ENCODE results near the gene AVEN. TPM values are rescaled to one million over a fixed set of nuclear protein-coding genes. Genes with fewer than 3 reads are reported as not detected.

AVEN gene
- total RNA-seq (2014; rRNA removed; shearing (Covaris generic)) (27.0 and 34.3 TPM in 2 replicates), polyA plus RNA-seq (2016; fragmentation: Nextera tagmentation; extraction: Ambion mirVana) (18.2 and 18.8 TPM in 2 replicates)

- no peaks in the 10 kb centered on the region for H3K36me3 ChIP-seq (ENCODE audit: low read depth)
- TF ChIP-seq EZH2 (IDR thresholded peaks at IDR 0.05; ENCODE audit: insufficient read depth, poor library complexity, severe bottlenecking) (no peak), EZH2phosphoT487 (IDR thresholded peaks at IDR 0.05; ENCODE audit: insufficient read depth, low read depth) (no peak)
- DNase-seq = peak; percentile 83
- H3K9ac ChIP-seq = peak within 1 kb of the TSS; percentile 92
- no peaks in the 10 kb centered on the region for H4K20me1 ChIP-seq (ENCODE audit: insufficient read depth)
- peaks cover 5% of the 10 kb centered on the region for H3F3A ChIP-seq (ENCODE audit: insufficient read depth)
- no peaks in the 10 kb centered on the region for H3K9me3 ChIP-seq (ENCODE audit: low read depth)
- H3K4me2 ChIP-seq (ENCODE audit: unreplicated experiment) = peak within 1 kb of the TSS; percentile 93
- peak within 1 kb of the TSS; percentile 99 for H3K4me3 ChIP-seq
- peak within 1 kb of the TSS; percentile 98 for H2AFZ ChIP-seq
- in situ Hi-C loops (cut with MboI) = no loop called here
- H3K79me2 ChIP-seq (ENCODE audit: insufficient read depth) = peaks cover 38% of the 10 kb centered on the region
- WGBS, 2 experiments (ENCODE audit: low coverage in 1 of 2, low lambda C conversion rate in 2 of 2, missing lambda C conversion rate in 2 of 2) = 1 to 2% methylated on average over 33 to 72 of the region's 82 CpGs
- H3K27ac ChIP-seq = peak within 1 kb of the TSS; percentile 81
- H3K4me1 ChIP-seq (ENCODE audit: insufficient read depth) = peaks cover 19% of the 10 kb centered on the region; the same call in 1 of the 2 replicates
- no peaks in the 10 kb centered on the region for H3K27me3 ChIP-seq (replicated peaks; ENCODE audit: insufficient read depth)
- H3K9me2 ChIP-seq (ENCODE audit: insufficient read depth) = no peaks in the 10 kb centered on the region
These were observed at the start of gene AVEN for GRCh38 chr15:34038871-34039789. AVEN (minus strand) TSS chr15:34039204; CDS start chr15:34039046, 158 bp downstream.

- Histone ChIP-seq H3K27me3 (replicated peaks; ENCODE audit: insufficient read depth) (no peaks in the 10 kb centered on the region), H3K9ac (no peak overlapping the region), H3F3A (ENCODE audit: insufficient read depth) (peaks cover 30% of the 10 kb centered on the region), H3K4me3 (no peak overlapping the region), H3K4me1 (ENCODE audit: insufficient read depth) (peaks cover 14% of the 10 kb centered on the region), H2AFZ (no peak overlapping the region), H3K9me3 (ENCODE audit: low read depth) (no peaks in the 10 kb centered on the region), H3K27ac (no peak overlapping the region), H3K4me2 (ENCODE audit: unreplicated experiment) (no peak overlapping the region), H3K36me3 (ENCODE audit: low read depth) (peaks cover 23% of the 10 kb centered on the region), H4K20me1 (ENCODE audit: insufficient read depth) (no peaks in the 10 kb centered on the region), H3K9me2 (ENCODE audit: insufficient read depth) (no peaks in the 10 kb centered on the region), H3K79me2 (ENCODE audit: insufficient read depth) (peaks cover 19% of the 10 kb centered on the region)
- WGBS, 2 experiments (ENCODE audit: low coverage in 1 of 2, low lambda C conversion rate in 2 of 2, missing lambda C conversion rate in 2 of 2) = 66 to 69% methylated on average over 2 of the region's 2 CpGs
- DNase-seq = peak; percentile 43
- TF ChIP-seq EZH2phosphoT487 (IDR thresholded peaks at IDR 0.05; ENCODE audit: insufficient read depth, low read depth) (no peak), EZH2 (IDR thresholded peaks at IDR 0.05; ENCODE audit: insufficient read depth, poor library complexity, severe bottlenecking) (no peak)
- in situ Hi-C loops (cut with MboI) = loop anchor here (25.0 kb wide), 1 partner anchor 502 kb away; the partner anchor contains the start of gene GOLGA8B
These were observed 46.7 kb upstream of the AVEN start for GRCh38 chr15:34085746-34086145.

- H3K27me3 ChIP-seq (replicated peaks; ENCODE audit: insufficient read depth) = no peaks in the 10 kb centered on the region
- DNase-seq = peak; percentile 94
- no peak overlapping the region for H2AFZ ChIP-seq
- no peak for TF ChIP-seq EZH2phosphoT487 (IDR thresholded peaks at IDR 0.05; ENCODE audit: insufficient read depth, low read depth)
- no peak for TF ChIP-seq EZH2 (IDR thresholded peaks at IDR 0.05; ENCODE audit: insufficient read depth, poor library complexity, severe bottlenecking)
- H3K79me2 ChIP-seq (ENCODE audit: insufficient read depth) = peaks cover 5% of the 10 kb centered on the region; the same call in 1 of the 2 replicates
- in situ Hi-C loops (cut with MboI) = loop anchor here (25.0 kb wide), 1 partner anchor 503 kb away; the partner anchor contains the start of gene GOLGA8B
- H3K9ac ChIP-seq = 0 out of 2 replicates have a peak overlapping the region, but pooled peaks have one; percentile 12
- H3K9me2 ChIP-seq (ENCODE audit: insufficient read depth) = no peaks in the 10 kb centered on the region
- H3K4me1 ChIP-seq (ENCODE audit: insufficient read depth) = peaks cover 14% of the 10 kb centered on the region
- peaks cover 21% of the 10 kb centered on the region for H3K36me3 ChIP-seq (ENCODE audit: low read depth)
- peak overlapping the region; percentile 50 for H3K27ac ChIP-seq
- peaks cover 30% of the 10 kb centered on the region for H3F3A ChIP-seq (ENCODE audit: insufficient read depth)
- H3K4me3 ChIP-seq = no peak overlapping the region
- peak overlapping the region; percentile 22 for H3K4me2 ChIP-seq (ENCODE audit: unreplicated experiment)
- 4 to 6% methylated on average over 7 of the region's 7 CpGs for WGBS, 2 experiments (ENCODE audit: low coverage in 1 of 2, low lambda C conversion rate in 2 of 2, missing lambda C conversion rate in 2 of 2)
- H4K20me1 ChIP-seq (ENCODE audit: insufficient read depth) = no peaks in the 10 kb centered on the region
- no peaks in the 10 kb centered on the region for H3K9me3 ChIP-seq (ENCODE audit: low read depth)
These were observed 45.1 kb upstream of the AVEN start for GRCh38 chr15:34084086-34084485.

- no peak for DNase-seq
- H3K4me2 ChIP-seq (ENCODE audit: unreplicated experiment) = no peak overlapping the region
- H3K4me3 ChIP-seq = no peak overlapping the region
- H3K27ac ChIP-seq = no peak overlapping the region
- peaks cover 13% of the 10 kb centered on the region for H3F3A ChIP-seq (ENCODE audit: insufficient read depth)
- H3K79me2 ChIP-seq (ENCODE audit: insufficient read depth) = no peaks in the 10 kb centered on the region
- H3K27me3 ChIP-seq (replicated peaks; ENCODE audit: insufficient read depth) = no peaks in the 10 kb centered on the region
- H3K9ac ChIP-seq = no peak overlapping the region
- no peaks in the 10 kb centered on the region for H3K9me2 ChIP-seq (ENCODE audit: insufficient read depth)
- no peak overlapping the region for H2AFZ ChIP-seq
- peaks cover 14% of the 10 kb centered on the region for H3K4me1 ChIP-seq (ENCODE audit: insufficient read depth)
- TF ChIP-seq EZH2phosphoT487 (IDR thresholded peaks at IDR 0.05; ENCODE audit: insufficient read depth, low read depth) = no peak
- TF ChIP-seq EZH2 (IDR thresholded peaks at IDR 0.05; ENCODE audit: insufficient read depth, poor library complexity, severe bottlenecking) = no peak
- WGBS, 2 experiments (ENCODE audit: low coverage in 1 of 2, low lambda C conversion rate in 2 of 2, missing lambda C conversion rate in 2 of 2) = 98 to 100% methylated on average over 4 of the region's 4 CpGs
- in situ Hi-C loops (cut with MboI) = loop anchor here (25.0 kb wide), 1 partner anchor 507 kb away; the partner anchor contains the start of gene GOLGA8B
- H3K36me3 ChIP-seq (ENCODE audit: low read depth) = peaks cover 7% of the 10 kb centered on the region
- no peaks in the 10 kb centered on the region for H4K20me1 ChIP-seq (ENCODE audit: insufficient read depth)
- H3K9me3 ChIP-seq (ENCODE audit: low read depth) = no peaks in the 10 kb centered on the region
These were observed 40.9 kb upstream of the AVEN start for GRCh38 chr15:34079904-34080303.

Measured in GM23248 (cell line).